Hepatocyte (in vitro differentiated cells): ENCODE measurements around the gene CWC27.

Source experiments
- CTCF ChIP-seq: fragments of 200-600 bp; sonication (generic); IDR thresholded peaks from 2 replicates; pipeline ENCODE4 v1.5.1; 2016; ENCODE audit warnings: antibody characterized with exemption, mild to moderate bottlenecking; ENCODE audit not compliant: poor library complexity
- EZH2phosphoT487 ChIP-seq: fragments of 200-600 bp; sonication (generic); IDR thresholded peaks from one replicate; pipeline ENCODE4 v1.6.1; 2018; ENCODE audit warnings: antibody characterized with exemption, mild to moderate bottlenecking, low read depth, moderate library complexity; ENCODE audit not compliant: unreplicated experiment, severe bottlenecking

- no peak for TF ChIP-seq EZH2phosphoT487
- TF ChIP-seq CTCF, result no peak
Observed at GRCh38 chr5:65055938-65056337, 287.2 kb downstream of the CWC27 start.
